GM23248 (cell line): ENCODE results near the gene LIX1.

Source experiments
- EZH2 ChIP-seq: fragments of 200-600 bp; sonication (generic); IDR thresholded peaks from 2 replicates; pipeline ENCODE4 v1.6.1; 2018; ENCODE audit warnings: antibody characterized with exemption, mild to moderate bottlenecking; ENCODE audit not compliant: insufficient read depth, poor library complexity, severe bottlenecking
- EZH2phosphoT487 ChIP-seq: fragments of 200-600 bp; sonication (generic); IDR thresholded peaks from 2 replicates; pipeline ENCODE4 v1.6.1; 2018; ENCODE audit warnings: antibody characterized with exemption, moderate library complexity, mild to moderate bottlenecking, low read depth; ENCODE audit not compliant: insufficient read depth

GRCh38 chr5:97056263-97056662 is 86.1 kb downstream of the LIX1 start:
- TF ChIP-seq EZH2 (no peak), EZH2phosphoT487 (no peak)
